Mesenchymal stem cell (in vitro differentiated cells and primary cell): ENCODE data around the gene NXT2. TPM values are rescaled to one million over a fixed set of nuclear protein-coding genes. Genes with fewer than 3 reads are reported as not detected.

ENCODE experiments used
- DNase-seq: peaks from one replicate; pipeline ENCODE4 v3.0.0-alpha.2; 2013
- H2AFZ ChIP-seq: one replicate; pipeline ENCODE4 v1.6.1; 2013; ENCODE audit warnings: low read depth, mild to moderate bottlenecking, control low read depth, inconsistent platforms, low read length, moderate library complexity
- H2AK5ac ChIP-seq: 2 replicates; pipeline ENCODE4 v1.6.1; 2013; ENCODE audit warnings: low read length, moderate library complexity, mild to moderate bottlenecking, inconsistent platforms; ENCODE audit not compliant: severe bottlenecking
- H2BK120ac ChIP-seq: one replicate; pipeline ENCODE4 v1.6.1; 2013; ENCODE audit warnings: low read depth, mild to moderate bottlenecking, inconsistent platforms, low read length, moderate library complexity
- H2BK12ac ChIP-seq, 2 experiments: one replicate each; pipeline ENCODE4 v1.6.1; 2013; ENCODE audit warnings: inconsistent platforms in 2 of 2, low read length in 2 of 2, mild to moderate bottlenecking in 2 of 2, moderate library complexity in 2 of 2, control low read depth in 1 of 2
- H2BK15ac ChIP-seq: one replicate; pipeline ENCODE4 v1.6.1; 2013; ENCODE audit warnings: mild to moderate bottlenecking, low read depth, inconsistent platforms; ENCODE audit not compliant: poor library complexity, severe bottlenecking
- H2BK5ac ChIP-seq: 2 replicates; pipeline ENCODE4 v1.6.1; 2013; ENCODE audit warnings: low read depth, mild to moderate bottlenecking, low read length, control low read depth, inconsistent platforms; ENCODE audit not compliant: poor library complexity, severe bottlenecking
- H3K14ac ChIP-seq, 2 experiments: one replicate each; pipeline ENCODE4 v1.6.1; 2013; ENCODE audit warnings: inconsistent platforms in 2 of 2, low read length in 2 of 2, control low read depth in 1 of 2, mild to moderate bottlenecking in 1 of 2, moderate library complexity in 1 of 2
- H3K18ac ChIP-seq, 2 experiments: one replicate each; pipeline ENCODE4 v1.6.1; 2013; ENCODE audit warnings: inconsistent platforms in 2 of 2, low read length in 2 of 2, control low read depth in 1 of 2, low read depth in 1 of 2, mild to moderate bottlenecking in 1 of 2
- H3K23ac ChIP-seq, 2 experiments: one replicate each; pipeline ENCODE4 v1.6.1; 2013; ENCODE audit warnings: inconsistent platforms in 2 of 2, low read length in 2 of 2, mild to moderate bottlenecking in 2 of 2, moderate library complexity in 2 of 2, control low read depth in 1 of 2
- H3K27ac ChIP-seq: 2 replicates; pipeline ENCODE4 v1.5.1; 2013; ENCODE audit warnings: mild to moderate bottlenecking, moderate library complexity, low read length, control low read depth, inconsistent platforms; ENCODE audit not compliant: poor library complexity, severe bottlenecking
- H3K27me3 ChIP-seq, 2 experiments: 2 replicates each; pipeline versions ENCODE4 v1.6.1 to v1.7.0; 2013; ENCODE audit warnings: low read length in 2 of 2, mild to moderate bottlenecking in 2 of 2, moderate library complexity in 2 of 2, control low read depth in 1 of 2, inconsistent platforms in 1 of 2; ENCODE audit not compliant: control insufficient read depth in 1 of 2, insufficient read depth in 1 of 2
- H3K36me3 ChIP-seq, 2 experiments: 2 replicates each; pipeline versions ENCODE4 v1.6.1 to v1.7.0; 2013; ENCODE audit warnings: low read length in 2 of 2, control low read depth in 1 of 2, inconsistent platforms in 1 of 2, low read depth in 1 of 2, mild to moderate bottlenecking in 1 of 2; ENCODE audit not compliant: insufficient read depth in 2 of 2, control insufficient read depth in 1 of 2
- H3K4ac ChIP-seq, 2 experiments: one replicate each; pipeline ENCODE4 v1.6.1; 2013; ENCODE audit warnings: inconsistent platforms in 2 of 2, low read length in 2 of 2, mild to moderate bottlenecking in 2 of 2, moderate library complexity in 2 of 2, control low read depth in 1 of 2, low read depth in 1 of 2
- H3K4me1 ChIP-seq: 2 replicates; pipeline ENCODE4 v1.6.1; 2013; ENCODE audit warnings: low read depth, low read length, control low read depth; ENCODE audit not compliant: control insufficient read depth, insufficient read depth
- H3K4me2 ChIP-seq: 2 replicates; pipeline ENCODE4 v1.6.1; 2013; ENCODE audit warnings: low read length, mild to moderate bottlenecking, inconsistent platforms; ENCODE audit not compliant: poor library complexity, severe bottlenecking
- H3K4me3 ChIP-seq, 2 experiments: 2 replicates each; pipeline versions ENCODE4 v1.5.1 to v1.7.0; 2013; ENCODE audit warnings: low read length in 2 of 2, mild to moderate bottlenecking in 2 of 2, control low read depth in 1 of 2, low read depth in 1 of 2; ENCODE audit not compliant: insufficient read depth in 1 of 2
- H3K79me1 ChIP-seq: replicated peaks from 2 replicates; pipeline ENCODE4 v1.6.1; 2013; ENCODE audit warnings: mild to moderate bottlenecking, control low read depth, low read length, inconsistent platforms; ENCODE audit not compliant: poor library complexity, severe bottlenecking
- H3K9ac ChIP-seq: 2 replicates; pipeline ENCODE4 v1.7.0; 2013; ENCODE audit warnings: mild to moderate bottlenecking, low read length, moderate library complexity
- H3K9me3 ChIP-seq: 2 replicates; pipeline ENCODE4 v1.7.0; 2013; ENCODE audit warnings: mild to moderate bottlenecking, low read length; ENCODE audit not compliant: control insufficient read depth
- H4K8ac ChIP-seq: one replicate; pipeline ENCODE4 v1.6.1; 2013; ENCODE audit warnings: inconsistent platforms, mild to moderate bottlenecking, low read length, moderate library complexity
- H4K91ac ChIP-seq: one replicate; pipeline ENCODE4 v1.6.1; 2013; ENCODE audit warnings: mild to moderate bottlenecking, low read length, inconsistent platforms
- WGBS: methylation state at CpG from one replicate; pipeline ENCODE4 v1.1.7; 2013; ENCODE audit warnings: mixed read lengths; 5-methylcytosine and 5-hydroxymethylcytosine counted together
- polyA plus RNA-seq, 2 experiments: library from polyadenylated mRNA; stranded (reverse); fragments of 200-250 nt; gene quantifications; one replicate each; pipeline ENCODE4 v1.2.3, GENCODE V29; 2013

NXT2 gene
- polyA plus RNA-seq (2013, experiment 1 of 2) = 4.3 TPM
- polyA plus RNA-seq (2013, experiment 2 of 2) = 4.5 TPM

DNA sequence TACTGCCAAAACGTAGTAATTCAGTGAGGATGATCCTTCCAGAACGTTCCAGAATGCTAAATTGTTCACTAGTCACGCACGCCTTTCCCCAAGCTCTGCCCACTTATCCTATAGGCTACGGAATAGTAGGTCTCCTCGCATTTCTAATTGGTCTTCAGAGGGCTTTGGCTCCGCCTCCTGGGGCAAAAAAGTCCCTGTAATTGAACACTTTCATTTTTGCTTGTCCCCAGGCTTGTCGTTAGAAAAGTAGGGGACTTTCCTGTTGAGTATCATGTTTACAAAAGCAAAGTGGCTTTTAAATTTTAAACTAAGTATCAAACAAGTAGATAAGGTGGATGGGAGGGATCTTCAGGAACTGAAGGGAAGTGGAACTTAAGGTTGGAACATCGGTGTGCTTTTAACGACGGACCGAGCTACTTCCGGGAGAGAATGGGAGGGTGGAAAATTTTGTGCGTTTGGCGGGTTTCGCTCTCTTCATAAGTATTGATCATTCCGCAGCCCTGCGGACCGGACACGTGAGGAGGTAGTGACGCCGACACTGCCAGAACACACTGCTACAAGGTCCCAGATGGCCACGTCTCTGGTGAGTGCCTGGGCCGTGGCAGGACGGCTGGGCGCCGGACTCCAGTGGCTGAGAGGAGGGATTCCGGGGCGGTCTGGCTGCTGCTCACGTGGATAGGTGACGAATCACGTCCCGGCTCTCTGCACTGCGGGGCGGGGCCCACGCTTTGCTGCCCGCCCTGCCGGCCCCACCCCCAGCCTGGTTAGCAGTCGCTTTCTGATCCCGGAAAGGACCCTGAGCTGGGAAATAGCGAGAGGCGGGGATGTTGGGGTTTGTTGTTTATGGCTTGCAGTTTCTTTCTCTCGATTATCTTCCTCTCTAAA lies at the start of gene NXT2:
Gene NXT2, plus strand, starts transcription at position 406 of the 885 bp plus-strand sequence. Its CDS starts 163 bp downstream, at position 569.
- DNase-seq = peak; percentile 95
- Histone ChIP-seq H3K23ac (no peak within 1 kb of the TSS), H3K14ac (peak within 1 kb of the TSS in 1 of 2 experiments; percentile 79), H3K4me1 (no peaks in the 10 kb centered on the region), H4K8ac (peak within 1 kb of the TSS; percentile 94), H3K4me3 (peak within 1 kb of the TSS; percentile 82), H3K9me3 (no peaks in the 10 kb centered on the region), H2BK5ac (no peak within 1 kb of the TSS), H3K27me3 (peaks cover 0 to 6% of the 10 kb centered on the region in 2 experiments), H3K4ac (peak within 1 kb of the TSS in 1 of 2 experiments; percentile 69), H3K27ac (peak within 1 kb of the TSS; percentile 95), H2AK5ac (no peak within 1 kb of the TSS), H3K36me3 (no peaks in the 10 kb centered on the region), H4K91ac (no peak within 1 kb of the TSS), H3K9ac (peak within 1 kb of the TSS; percentile 94), H2BK120ac (peak within 1 kb of the TSS; percentile 61), H3K79me1 (no peaks in the 10 kb centered on the region), H2BK12ac (no peak within 1 kb of the TSS), H3K18ac (peak within 1 kb of the TSS; percentile 84 to 96), H3K4me2 (peak within 1 kb of the TSS; percentile 50), H2BK15ac (no peak within 1 kb of the TSS), H2AFZ (peak within 1 kb of the TSS; percentile 92)
- WGBS = 3% methylated on average over 27 of the region's 43 CpGs

DNA sequence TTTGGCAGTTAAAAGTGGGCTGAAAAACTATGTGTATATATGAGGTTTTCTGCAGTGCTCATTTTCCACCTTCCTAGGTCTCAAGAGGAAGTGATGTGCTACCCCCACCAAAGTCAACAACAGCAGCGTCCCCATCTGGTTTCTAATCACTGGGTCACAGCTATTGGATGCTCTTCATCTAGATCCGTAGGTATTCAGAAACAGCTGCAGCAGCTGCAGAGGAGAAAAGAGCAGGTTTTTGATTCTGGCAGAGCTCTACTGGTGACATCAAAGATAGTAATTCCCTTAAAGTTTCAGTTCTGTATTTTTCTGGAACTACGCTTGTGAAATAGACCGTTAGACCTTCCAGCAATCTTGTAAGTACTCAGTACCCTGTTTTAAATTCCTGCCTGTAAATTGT lies 49.0 kb upstream of the NXT2 start:
- peaks cover 0 to 34% of the 10 kb centered on the region in 2 experiments for H3K27me3 ChIP-seq
- no peak overlapping the region for H3K4me2 ChIP-seq
- H2BK12ac ChIP-seq = no peak overlapping the region
- H3K9me3 ChIP-seq = no peaks in the 10 kb centered on the region
- H2AFZ ChIP-seq = no peak overlapping the region
- no peak overlapping the region for H3K23ac ChIP-seq
- no peak overlapping the region for H2AK5ac ChIP-seq
- no peak overlapping the region for H3K18ac ChIP-seq
- H4K91ac ChIP-seq = no peak overlapping the region
- H4K8ac ChIP-seq = no peak overlapping the region
- no peak overlapping the region for H3K9ac ChIP-seq
- H3K14ac ChIP-seq = no peak overlapping the region
- no peak overlapping the region for H3K4me3 ChIP-seq
- no peaks in the 10 kb centered on the region for H3K36me3 ChIP-seq
- H3K4ac ChIP-seq = no peak overlapping the region
- no peaks in the 10 kb centered on the region for H3K4me1 ChIP-seq
- H2BK15ac ChIP-seq = no peak overlapping the region
- H3K79me1 ChIP-seq = no peaks in the 10 kb centered on the region
- no peak for DNase-seq
- H2BK120ac ChIP-seq = no peak overlapping the region
- H2BK5ac ChIP-seq = no peak overlapping the region
- H3K27ac ChIP-seq = no peak overlapping the region
- WGBS = 63% methylated on average over 3 of the region's 4 CpGs

DNA sequence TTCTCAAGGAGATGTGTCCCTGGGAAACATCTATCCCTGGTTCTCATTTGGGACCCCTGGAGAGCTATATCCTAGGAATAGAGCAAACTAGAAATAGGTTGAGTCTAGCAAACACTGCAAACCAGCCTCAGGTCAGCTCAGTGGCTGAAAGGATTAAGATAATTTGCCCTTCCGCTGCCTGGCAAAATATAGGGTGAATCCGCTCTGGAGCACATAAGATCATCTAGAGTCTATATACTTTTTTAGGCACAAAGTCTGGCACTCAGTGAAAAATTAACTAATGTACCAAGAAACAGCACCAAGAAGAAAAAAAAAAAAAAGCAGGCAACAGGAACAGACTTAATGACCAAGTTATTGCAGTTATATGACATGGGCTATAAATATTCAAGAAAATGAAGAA lies 47.5 kb upstream of the NXT2 start:
- Histone ChIP-seq H3K36me3 (no peaks in the 10 kb centered on the region), H3K14ac (no peak overlapping the region), H4K91ac (no peak overlapping the region), H3K23ac (no peak overlapping the region), H3K4ac (no peak overlapping the region), H3K4me1 (no peaks in the 10 kb centered on the region), H2BK5ac (no peak overlapping the region), H3K4me3 (no peak overlapping the region), H3K4me2 (no peak overlapping the region), H4K8ac (no peak overlapping the region), H3K79me1 (no peaks in the 10 kb centered on the region), H2AK5ac (no peak overlapping the region), H3K18ac (no peak overlapping the region), H2AFZ (no peak overlapping the region), H2BK12ac (no peak overlapping the region), H3K27me3 (peaks cover under 1 to 38% of the 10 kb centered on the region in 2 experiments), H2BK15ac (no peak overlapping the region), H3K9ac (no peak overlapping the region), H2BK120ac (no peak overlapping the region), H3K9me3 (no peaks in the 10 kb centered on the region), H3K27ac (no peak overlapping the region)
- DNase-seq = no peak
- 100% methylated on average over 2 of the region's 2 CpGs for WGBS

DNA sequence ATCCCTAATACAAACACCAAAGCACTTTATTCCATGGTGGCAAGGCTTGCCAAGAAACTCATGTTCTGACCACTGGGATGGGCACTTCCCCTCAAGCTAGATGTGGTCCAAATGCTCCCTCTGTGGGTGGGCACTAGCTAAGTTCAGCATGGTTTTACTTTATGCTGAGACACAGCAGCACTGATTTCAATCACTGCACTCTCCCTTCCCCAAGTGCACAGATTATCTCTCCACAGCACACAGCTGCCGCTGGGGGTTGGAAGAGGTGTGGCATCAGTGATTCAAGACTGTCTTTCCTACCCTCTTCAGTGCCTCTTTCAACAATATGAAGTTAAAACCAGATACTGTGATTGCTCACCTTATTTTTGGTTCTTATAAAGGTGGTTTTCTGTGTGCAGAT lies 38.2 kb upstream of the NXT2 start:
- no peak overlapping the region for H3K18ac ChIP-seq
- H3K79me1 ChIP-seq = no peaks in the 10 kb centered on the region
- H3K9ac ChIP-seq = no peak overlapping the region
- no peak overlapping the region for H3K23ac ChIP-seq
- H3K14ac ChIP-seq = no peak overlapping the region
- H2BK15ac ChIP-seq = no peak overlapping the region
- H3K4me3 ChIP-seq = no peak overlapping the region
- H3K27me3 ChIP-seq = peaks cover 7 to 73% of the 10 kb centered on the region in 2 experiments
- no peak overlapping the region for H2BK120ac ChIP-seq
- H4K91ac ChIP-seq = no peak overlapping the region
- no peak overlapping the region for H2BK12ac ChIP-seq
- no peak overlapping the region for H3K27ac ChIP-seq
- no peak overlapping the region for H3K4me2 ChIP-seq
- H4K8ac ChIP-seq = no peak overlapping the region
- no peaks in the 10 kb centered on the region for H3K36me3 ChIP-seq
- no peak for DNase-seq
- no peaks in the 10 kb centered on the region for H3K9me3 ChIP-seq
- H2AK5ac ChIP-seq = no peak overlapping the region
- no peak overlapping the region for H2BK5ac ChIP-seq
- WGBS = no CpG with 5 or more reads among the region's 1 CpG
- no peaks in the 10 kb centered on the region for H3K4me1 ChIP-seq
- H2AFZ ChIP-seq = no peak overlapping the region
- no peak overlapping the region for H3K4ac ChIP-seq
